Measurements from ENCODE around the gene APOB.

APOB gene

DNA sequence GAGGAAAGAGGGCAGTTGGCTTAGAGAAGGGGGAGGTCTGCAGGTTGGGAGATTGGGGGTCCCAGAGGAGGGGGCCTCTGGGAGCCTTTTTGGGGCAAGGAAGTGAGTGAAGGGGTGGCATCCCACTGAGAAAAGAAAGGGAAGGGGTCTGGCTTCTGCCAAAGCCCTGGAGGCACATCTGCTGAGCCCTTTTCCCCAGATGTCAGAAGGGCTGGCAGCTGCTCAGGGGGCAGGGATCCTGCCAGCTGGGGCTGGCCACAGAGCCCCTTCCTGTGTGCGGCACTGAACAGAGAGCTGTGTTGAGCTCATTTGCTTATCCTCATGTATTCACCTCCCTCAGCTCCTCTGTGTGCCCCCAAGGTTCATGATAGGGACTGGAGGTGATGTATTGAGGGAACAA lies 54.5 kb downstream of the APOB start:
- no peak for TF ChIP-seq CTCF (IDR thresholded peaks at IDR 0.05; ENCODE audit: low read depth, low read length, missing control alignments)
- in situ Hi-C loops (cut with HindIII; ENCODE audit: low sequenced_read_pairs): no loop called here
- no peak overlapping the region for H3K4me3 ChIP-seq (ENCODE audit: low read depth, low read length)
- no peak for DNase-seq (ENCODE audit: low read depth)

DNA sequence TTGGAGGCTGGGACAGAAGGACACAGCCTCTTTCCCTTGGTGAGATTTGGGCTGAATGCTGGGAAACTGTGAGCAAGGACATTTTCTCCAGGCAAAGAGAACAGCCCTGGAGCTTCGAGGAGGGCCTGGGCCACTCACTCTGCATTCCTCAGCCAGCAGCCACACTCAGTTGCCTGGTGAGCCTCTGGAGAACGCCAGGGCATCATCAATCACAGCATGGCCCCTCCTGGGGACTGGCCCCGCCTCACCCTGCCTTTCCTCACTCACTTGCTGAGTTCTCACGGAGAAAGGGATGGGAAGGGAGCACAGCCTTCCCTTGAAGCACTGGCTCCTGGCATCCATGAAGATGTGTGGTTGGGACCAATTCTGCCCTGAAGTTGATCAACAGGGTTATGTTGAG lies 55.0 kb downstream of the APOB start:
- TF ChIP-seq CTCF (IDR thresholded peaks at IDR 0.05; ENCODE audit: low read depth, low read length, missing control alignments): no peak
- in situ Hi-C loops (cut with HindIII; ENCODE audit: low sequenced_read_pairs): no loop called here

DNA sequence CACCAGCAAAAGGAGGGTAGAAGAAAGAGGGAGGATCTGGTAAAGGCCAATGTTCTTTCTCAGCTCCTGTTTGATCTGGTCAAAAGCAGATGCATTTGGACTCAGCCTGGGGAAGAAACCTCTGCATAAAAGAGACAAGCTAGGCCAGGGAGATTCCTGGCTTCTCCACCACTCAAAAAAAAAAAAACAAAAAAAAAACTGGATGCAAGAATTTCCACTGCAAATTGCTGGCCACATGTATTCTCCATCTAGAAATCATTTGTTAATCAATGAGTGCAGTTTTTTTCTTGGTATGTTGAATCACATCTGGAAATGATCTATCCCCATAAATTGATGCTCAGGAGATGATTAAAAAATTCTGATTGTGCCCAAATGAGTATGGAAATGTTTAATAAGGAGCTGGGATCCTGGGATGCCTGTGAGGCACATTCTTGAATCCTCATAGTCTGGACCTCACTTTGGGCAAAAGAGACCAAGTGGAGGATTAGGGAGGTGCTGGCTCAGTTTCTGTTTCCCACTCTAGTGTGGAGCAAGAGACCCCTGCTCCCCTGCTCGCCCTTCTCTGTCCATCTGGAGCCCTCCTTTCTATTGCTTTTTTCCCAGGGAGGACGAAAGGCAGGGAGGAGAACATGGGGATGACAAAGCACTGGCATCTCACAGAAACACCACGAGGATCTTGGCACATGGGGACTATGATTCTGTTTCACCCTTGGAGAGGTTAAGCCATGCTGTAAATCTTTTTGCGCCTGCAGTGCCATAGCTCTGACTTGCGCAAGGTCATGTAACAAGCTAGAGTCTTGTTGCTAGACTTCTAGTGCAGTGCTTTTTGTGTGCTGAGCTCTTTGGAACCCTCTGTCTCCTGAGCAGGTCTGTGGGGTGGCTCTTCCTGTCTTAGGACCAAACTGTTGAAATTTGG lies 57.6 kb downstream of the APOB start:
- in situ Hi-C loops (cut with HindIII; ENCODE audit: low sequenced_read_pairs): no loop called here
- no peak overlapping the region for H3K4me3 ChIP-seq (ENCODE audit: low read depth, low read length)
- TF ChIP-seq CTCF (IDR thresholded peaks at IDR 0.05; ENCODE audit: low read depth, low read length, missing control alignments): no peak
- no peak for DNase-seq (ENCODE audit: low read depth)

More for the DNA sequence above, 55.0 kb downstream of the APOB start:
- no peak for DNase-seq (ENCODE audit: low read depth)
- H3K4me3 ChIP-seq (ENCODE audit: low read depth, low read length): no peak overlapping the region

DNA sequence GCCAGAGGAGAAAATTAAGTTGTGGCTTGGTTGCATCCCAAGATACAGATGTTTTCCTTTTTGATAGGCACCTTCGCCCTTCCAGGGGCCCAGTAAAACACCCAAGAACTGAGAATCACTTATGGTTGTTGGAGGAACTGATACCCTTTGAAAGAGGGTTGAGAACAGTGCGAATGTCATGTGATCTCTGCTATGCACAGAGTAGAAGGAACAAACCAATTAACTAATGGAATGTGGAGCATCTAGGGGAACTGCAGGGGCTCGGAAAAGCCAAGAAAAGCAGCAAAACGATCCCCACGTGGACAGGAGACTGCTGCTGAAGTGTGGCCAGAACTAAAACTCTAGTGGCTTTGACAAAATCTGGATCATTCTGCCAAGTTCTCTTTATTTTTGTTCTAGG lies 58.8 kb downstream of the APOB start:
- TF ChIP-seq CTCF (IDR thresholded peaks at IDR 0.05; ENCODE audit: low read depth, low read length, missing control alignments): no peak
- DNase-seq (ENCODE audit: low read depth): no peak
- H3K4me3 ChIP-seq (ENCODE audit: low read depth, low read length): no peak overlapping the region
- in situ Hi-C loops (cut with HindIII; ENCODE audit: low sequenced_read_pairs): no loop called here

DNA sequence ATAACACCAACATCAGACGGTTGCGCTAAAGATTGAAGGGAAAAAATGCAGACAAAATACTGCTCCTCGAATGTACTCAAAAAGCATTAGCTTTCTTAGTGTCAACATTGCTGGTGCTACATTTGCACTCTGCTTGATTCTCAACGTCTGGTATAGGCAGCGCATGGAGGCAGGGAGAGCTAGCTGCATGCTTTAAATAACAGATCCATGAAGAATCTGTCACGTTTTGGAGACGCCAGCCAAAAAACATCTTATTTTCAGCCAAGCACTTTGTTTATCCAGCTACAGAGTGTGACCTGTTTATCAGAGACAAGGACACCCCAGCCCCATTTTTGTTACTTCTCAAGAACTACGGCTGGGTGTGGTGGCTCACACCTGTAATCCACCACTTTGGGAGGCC lies 59.5 kb downstream of the APOB start:
- in situ Hi-C loops (cut with HindIII; ENCODE audit: low sequenced_read_pairs): no loop called here
- no peak for DNase-seq (ENCODE audit: low read depth)
- TF ChIP-seq CTCF (IDR thresholded peaks at IDR 0.05; ENCODE audit: low read depth, low read length, missing control alignments): no peak
- no peak overlapping the region for H3K4me3 ChIP-seq (ENCODE audit: low read depth, low read length)

DNA sequence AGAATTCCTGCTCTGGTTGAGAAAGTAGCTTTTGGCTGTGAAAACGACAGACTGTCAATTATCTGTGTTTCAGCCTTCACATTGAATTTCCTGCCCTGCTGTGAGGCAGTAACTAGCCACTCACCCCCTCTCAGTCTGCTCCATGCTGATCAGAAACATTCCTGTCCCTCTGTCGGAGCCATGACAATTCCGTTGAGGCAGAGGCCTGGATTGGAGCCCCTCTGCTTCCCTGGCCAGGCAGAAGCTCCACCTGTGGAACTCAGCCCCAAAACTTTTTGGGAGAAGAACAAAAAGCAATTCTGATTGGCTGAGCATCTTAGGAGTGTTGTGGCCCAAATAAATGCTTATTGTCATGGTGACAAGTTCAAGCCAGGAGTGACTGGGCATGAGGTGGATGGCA lies 60.0 kb downstream of the APOB start:
- in situ Hi-C loops (cut with HindIII; ENCODE audit: low sequenced_read_pairs): no loop called here
- no peak for DNase-seq (ENCODE audit: low read depth)
- no peak for TF ChIP-seq CTCF (IDR thresholded peaks at IDR 0.05; ENCODE audit: low read depth, low read length, missing control alignments)
- no peak overlapping the region for H3K4me3 ChIP-seq (ENCODE audit: low read depth, low read length)
